Measurements from ENCODE around the gene GDPD3. TPM values are rescaled to one million over a fixed set of nuclear protein-coding genes. Genes with fewer than 3 reads are reported as not detected.
"Not testable (repeated sequence)": the region's sequence is repeated elsewhere in the genome, so short reads cannot be mapped to it uniquely, and the experiment has no call there.

Gene GDPD3
- total RNA-seq, 1 experiment from 2014 or later: 0.43 TPM

DNA sequence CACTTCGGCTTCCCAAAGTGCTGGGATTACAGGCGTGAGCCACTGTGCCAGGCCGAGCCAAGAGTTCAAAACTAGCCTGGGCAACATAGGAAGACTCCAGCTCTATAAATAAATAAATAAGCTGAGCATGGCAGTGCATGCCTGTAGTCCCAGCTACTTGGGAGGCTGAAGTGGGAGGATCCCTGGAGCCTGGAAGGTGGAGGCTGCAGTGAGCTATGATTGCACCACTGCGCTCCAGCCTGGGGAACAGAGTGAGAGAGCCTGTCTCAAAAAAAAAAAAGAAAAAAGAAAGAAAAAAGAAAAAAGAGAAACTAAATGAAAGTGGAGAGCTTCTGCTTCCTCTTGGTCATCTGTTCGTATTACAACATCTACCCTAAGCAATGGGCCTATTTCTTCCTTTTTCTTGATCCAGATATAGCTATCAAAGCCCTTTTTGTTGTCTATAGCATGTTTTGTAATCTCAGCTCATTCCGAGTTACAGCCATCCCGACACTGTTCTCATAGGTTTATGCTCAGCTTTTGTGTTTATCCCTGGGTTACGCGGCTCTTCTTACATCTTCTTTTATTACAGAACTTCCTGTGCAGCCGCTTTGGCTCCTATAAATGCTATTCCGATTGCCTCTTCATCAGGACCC, 23.8 kb upstream of the GDPD3 start:
- no peak for DNase-seq
- Histone ChIP-seq H3K36me3 (no peaks in the 10 kb centered on the region), H3K9me3 (no peaks in the 10 kb centered on the region), H3K4me3 (no peak overlapping the region), H3K27me3 (no peaks in the 10 kb centered on the region)

DNA sequence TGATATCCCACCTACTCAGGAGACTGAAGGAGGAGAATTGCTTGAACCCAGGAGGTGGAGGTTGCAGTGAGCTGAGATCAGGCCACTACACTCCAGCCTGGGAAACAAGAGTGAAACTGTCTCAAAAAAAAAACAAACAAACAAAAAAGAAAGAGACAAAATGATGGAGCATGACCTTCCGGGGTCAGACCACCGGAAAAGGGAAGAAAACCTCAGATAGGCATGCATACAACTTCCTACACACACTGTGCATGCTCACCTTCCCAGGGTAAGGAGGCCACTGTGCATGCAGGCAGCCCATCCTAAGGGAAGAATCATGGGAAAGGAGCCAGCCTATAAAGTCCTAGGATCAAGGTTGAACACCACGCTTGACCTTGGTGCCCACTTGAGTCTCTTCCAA, 19.3 kb upstream of the GDPD3 start:
- peaks cover 9% of the 10 kb centered on the region for H3K9me3 ChIP-seq
- H3K4me3 ChIP-seq: no peak overlapping the region
- H3K36me3 ChIP-seq: no peaks in the 10 kb centered on the region
- no peaks in the 10 kb centered on the region for H3K27me3 ChIP-seq
- DNase-seq: no peak

DNA sequence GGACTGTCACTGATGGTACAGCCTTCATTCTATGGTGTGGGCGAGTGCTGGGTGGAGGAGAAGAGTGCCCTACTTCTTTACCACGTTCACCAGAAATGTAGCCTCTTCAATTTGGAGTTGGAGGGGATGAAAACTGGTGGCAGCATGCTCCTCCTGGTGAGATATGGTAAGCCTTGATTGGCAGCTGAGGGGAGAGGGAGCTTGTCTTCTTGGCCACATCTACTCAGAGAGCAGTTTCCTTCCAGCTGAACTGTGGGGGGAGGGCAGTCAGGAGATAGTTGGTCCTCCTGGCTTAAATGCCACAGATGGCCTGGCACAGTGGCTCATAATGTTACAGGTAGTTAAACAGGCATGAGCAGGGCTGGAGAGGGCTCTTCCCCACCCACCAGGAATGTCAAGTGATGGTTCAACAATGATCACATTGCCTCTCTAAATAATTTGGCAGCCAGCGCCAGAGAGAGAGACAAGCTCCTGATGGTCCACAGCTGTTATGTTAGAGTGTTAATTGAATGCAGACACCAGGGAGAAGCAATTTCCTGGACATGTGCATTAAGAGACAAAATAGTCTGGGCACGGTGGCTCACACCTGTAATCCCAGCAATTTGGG, 18.6 kb upstream of the GDPD3 start:
- DNase-seq: no peak
- peaks cover 9% of the 10 kb centered on the region for H3K9me3 ChIP-seq
- no peaks in the 10 kb centered on the region for H3K36me3 ChIP-seq
- no peaks in the 10 kb centered on the region for H3K27me3 ChIP-seq
- H3K4me3 ChIP-seq: no peak overlapping the region

DNA sequence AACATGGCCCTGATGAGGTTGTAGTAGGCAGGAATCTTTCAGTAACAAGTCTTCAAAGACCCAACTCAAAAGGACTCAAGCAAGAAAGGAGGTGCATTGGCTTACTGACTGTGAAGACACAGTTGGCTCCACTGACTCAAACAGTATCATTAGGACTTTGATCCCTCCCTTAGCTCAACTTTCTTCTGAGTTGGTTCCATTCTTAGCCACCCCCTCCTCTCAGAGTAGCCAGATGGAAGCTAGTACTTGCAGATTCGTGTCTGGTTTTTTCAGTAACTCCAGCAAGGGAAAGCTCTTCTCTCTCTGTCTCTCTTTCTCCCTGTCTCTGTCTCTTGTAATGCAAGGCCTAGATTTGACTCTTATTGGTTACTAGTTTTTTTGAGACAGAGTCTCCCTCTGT, 14.7 kb upstream of the GDPD3 start:
- DNase-seq: no peak
- H3K27me3 ChIP-seq: no peaks in the 10 kb centered on the region

DNA sequence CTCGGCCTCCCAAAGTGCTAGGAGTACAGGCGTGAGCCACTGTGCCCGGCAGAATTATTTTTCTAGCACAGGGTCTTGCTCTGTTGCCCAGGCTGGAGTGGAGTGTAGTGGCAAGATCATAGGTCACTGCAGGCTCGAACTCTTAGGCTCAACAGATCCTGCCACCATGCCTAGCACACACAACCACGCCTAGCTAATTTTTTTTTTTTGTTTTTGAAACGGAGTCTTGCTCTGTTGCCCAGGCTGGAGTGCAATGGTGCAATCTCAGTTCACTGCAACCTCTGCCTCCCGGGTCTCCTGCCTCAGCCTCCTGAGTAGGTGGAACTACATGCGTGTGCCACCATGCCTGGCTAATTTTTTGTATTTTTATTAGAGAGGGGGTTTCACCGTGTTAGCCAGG, 12.4 kb upstream of the GDPD3 start:
- not testable (repeated sequence) for H3K4me3 ChIP-seq, H3K9me3 ChIP-seq, DNase-seq, H3K36me3 ChIP-seq, H3K27me3 ChIP-seq

More for the DNA sequence above, 14.7 kb upstream of the GDPD3 start:
- Histone ChIP-seq H3K36me3 (no peaks in the 10 kb centered on the region), H3K9me3 (peaks cover 9% of the 10 kb centered on the region), H3K4me3 (no peak overlapping the region)

DNA sequence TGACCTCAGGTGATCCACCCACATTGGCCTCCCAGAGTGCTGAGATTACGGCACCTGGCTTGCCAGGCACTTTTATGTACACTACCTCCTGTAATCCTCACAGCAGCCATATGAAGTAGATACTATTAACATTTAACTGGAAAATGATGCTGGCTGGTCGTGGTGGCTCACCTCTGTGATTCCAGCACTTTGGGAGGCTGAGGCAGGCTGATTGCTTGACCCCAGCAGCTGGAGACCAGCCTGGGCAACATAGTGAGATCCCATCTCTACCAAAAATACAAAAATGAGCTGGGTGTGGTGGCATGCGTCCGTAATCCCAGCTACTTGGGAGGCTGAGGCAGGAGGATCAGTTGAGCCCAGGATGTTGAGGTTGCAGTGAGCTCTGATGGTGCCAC, 11.6 kb upstream of the GDPD3 start:
- no peaks in the 10 kb centered on the region for H3K9me3 ChIP-seq
- H3K36me3 ChIP-seq: no peaks in the 10 kb centered on the region
- no peak for DNase-seq
- no peaks in the 10 kb centered on the region for H3K27me3 ChIP-seq
- no peak overlapping the region for H3K4me3 ChIP-seq

DNA sequence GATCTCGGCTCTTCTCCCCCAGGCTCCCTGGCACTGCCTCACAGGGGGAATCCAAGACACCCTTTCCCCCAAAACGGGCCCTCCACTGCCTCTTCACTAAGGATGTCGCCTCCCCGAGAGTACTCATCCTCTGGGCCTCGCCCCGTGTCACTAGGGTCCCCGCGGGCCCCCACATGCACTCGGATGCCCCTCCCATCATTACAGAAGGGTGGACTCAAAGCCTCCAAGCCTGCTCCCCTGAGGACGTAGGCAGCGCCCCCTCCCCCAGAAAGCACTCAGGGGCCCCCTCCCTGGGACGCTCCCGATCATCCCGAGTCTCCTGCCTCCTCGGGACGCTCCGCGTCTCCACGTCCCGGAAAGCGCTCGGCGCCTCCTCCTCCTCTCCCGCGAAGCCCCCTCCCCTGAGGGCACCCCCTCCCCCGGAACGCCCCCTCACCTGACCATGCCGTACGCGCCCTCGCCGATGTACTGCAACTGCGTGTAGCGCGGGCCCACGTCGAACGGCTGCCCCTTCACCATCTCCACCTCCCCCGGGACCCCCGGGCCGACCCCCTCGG, 9.3 kb upstream of the GDPD3 start:
- Histone ChIP-seq H3K9me3 (no peaks in the 10 kb centered on the region), H3K27me3 (no peaks in the 10 kb centered on the region), H3K4me3 (peak overlapping the region; percentile 54), H3K36me3 (no peaks in the 10 kb centered on the region)
- no peak for DNase-seq

DNA sequence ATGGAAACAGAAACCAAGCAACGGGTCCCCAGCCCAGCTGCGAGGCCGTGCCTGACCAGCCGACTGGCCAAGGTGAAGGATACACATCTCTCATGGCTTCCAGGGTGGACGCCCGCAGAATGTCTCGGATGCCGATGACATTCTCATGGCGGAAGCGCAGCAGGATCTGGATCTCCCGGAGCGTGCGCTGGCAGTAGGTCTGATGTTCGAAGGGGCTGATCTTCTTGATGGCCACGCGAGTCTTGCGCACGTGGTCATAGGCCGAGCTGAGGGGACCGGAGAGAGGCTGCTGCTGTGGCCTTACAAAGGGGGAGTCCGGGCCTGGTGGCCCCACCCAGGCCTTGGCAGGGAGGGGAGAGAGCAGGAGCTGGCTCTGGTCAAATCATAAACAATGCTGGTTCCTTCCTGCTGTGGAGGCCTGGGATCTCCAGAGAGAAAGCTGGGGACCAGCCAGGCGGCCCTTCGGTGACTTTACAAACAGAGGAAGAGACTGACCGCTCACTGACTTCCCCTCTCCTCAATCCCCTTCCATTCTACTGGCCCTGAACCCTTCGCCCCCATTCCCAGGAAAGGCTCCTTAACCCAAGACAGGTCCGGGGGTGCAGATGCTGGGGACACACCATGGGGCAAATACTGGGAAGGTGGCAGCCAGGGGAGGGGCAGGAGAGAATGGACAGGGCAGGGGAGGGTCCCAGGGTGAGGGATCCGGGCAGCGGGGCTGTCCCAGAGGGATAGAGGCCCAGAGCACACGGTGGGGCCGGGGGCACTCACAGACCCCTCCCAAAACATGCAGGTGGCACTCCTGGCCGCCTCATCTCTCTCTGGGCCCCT, 8.6 kb upstream of the GDPD3 start:
- Histone ChIP-seq H3K4me3 (peak overlapping the region; percentile 54), H3K27me3 (no peaks in the 10 kb centered on the region), H3K9me3 (no peaks in the 10 kb centered on the region), H3K36me3 (no peaks in the 10 kb centered on the region; the same call in 1 of the 2 replicates)
- DNase-seq: no peak

DNA sequence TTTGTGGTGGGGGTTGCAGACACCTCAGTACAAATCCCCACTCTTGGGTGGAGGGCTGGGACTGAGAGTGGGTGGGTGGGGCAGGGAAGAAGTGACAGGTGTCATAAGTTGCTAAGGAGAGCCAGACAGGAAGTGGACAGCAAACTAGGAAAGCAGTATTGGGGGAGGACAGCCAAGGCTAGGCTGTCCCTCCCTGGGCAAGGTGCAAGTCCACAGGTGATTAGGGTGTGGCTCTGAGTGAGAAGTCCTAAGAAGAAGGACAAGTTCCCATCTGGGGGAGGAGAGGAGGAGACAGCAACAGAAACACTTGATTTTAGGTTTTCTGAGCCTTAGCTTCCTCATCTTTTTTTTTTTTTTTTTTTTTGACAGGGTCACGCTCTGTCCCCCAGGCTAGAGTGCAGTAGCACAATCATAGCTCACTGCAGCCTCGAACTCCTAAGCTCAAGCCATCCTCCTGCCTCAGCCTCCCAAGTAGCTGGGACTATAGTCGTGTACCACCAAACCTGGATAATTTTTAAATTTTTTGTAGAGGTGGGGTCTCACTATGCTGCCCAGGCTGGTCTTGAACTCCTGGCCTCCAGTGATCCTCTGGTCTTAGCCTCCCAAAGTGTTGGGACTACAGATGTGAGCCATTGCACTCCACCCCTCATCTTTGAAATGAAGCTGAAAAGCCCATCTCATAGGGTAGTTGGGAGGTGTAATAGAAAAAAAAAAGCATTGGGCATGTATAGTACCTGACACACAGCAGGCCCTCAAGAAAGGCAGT, 7.2 kb upstream of the GDPD3 start:
- H3K9me3 ChIP-seq: no peaks in the 10 kb centered on the region
- no peak for DNase-seq
- no peaks in the 10 kb centered on the region; the same call in 1 of the 2 replicates for H3K36me3 ChIP-seq
- H3K27me3 ChIP-seq: no peaks in the 10 kb centered on the region
- no peak overlapping the region for H3K4me3 ChIP-seq

DNA sequence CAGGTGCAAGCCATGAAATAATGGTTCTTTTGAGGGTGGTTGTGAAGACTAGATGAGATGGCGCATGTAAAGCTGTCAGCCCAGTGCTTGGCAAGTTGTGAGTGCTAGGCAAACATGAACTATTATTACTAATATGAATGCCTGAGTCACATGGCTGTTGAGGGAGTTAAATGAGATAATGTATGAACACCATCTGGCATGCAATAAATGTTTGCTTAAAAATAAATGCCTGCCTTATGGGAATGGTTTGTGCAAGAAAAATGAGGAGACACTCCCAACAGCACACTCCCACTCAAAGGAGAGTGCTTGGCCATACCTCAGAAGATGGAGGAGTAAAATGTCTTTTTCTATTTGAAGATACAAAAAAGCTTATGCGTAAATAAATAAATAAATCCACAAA, 6.1 kb upstream of the GDPD3 start:
- no peak for DNase-seq
- Histone ChIP-seq H3K27me3 (no peaks in the 10 kb centered on the region), H3K36me3 (no peaks in the 10 kb centered on the region; the same call in 1 of the 2 replicates), H3K4me3 (no peak overlapping the region), H3K9me3 (no peaks in the 10 kb centered on the region)

DNA sequence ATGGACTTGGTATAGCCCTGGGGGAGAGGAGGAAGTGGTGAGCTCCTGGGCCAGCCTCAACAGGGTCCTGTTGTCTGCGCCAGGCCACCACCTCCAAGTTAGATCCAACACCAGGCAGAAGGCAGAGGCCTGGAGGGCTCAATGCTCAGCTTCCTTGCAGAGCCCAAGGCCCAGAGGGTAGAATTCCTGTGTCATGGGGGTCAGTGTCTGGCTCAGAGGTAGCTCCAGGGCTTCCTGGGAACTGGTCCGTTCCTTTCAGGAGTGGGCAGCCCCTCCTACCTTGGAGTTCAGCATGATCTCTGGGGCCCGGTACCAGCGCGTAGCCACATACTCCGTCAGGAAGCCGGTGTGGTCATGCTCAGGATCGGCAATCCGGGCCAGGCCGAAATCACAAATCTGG, 4.4 kb upstream of the GDPD3 start:
- DNase-seq: no peak

DNA sequence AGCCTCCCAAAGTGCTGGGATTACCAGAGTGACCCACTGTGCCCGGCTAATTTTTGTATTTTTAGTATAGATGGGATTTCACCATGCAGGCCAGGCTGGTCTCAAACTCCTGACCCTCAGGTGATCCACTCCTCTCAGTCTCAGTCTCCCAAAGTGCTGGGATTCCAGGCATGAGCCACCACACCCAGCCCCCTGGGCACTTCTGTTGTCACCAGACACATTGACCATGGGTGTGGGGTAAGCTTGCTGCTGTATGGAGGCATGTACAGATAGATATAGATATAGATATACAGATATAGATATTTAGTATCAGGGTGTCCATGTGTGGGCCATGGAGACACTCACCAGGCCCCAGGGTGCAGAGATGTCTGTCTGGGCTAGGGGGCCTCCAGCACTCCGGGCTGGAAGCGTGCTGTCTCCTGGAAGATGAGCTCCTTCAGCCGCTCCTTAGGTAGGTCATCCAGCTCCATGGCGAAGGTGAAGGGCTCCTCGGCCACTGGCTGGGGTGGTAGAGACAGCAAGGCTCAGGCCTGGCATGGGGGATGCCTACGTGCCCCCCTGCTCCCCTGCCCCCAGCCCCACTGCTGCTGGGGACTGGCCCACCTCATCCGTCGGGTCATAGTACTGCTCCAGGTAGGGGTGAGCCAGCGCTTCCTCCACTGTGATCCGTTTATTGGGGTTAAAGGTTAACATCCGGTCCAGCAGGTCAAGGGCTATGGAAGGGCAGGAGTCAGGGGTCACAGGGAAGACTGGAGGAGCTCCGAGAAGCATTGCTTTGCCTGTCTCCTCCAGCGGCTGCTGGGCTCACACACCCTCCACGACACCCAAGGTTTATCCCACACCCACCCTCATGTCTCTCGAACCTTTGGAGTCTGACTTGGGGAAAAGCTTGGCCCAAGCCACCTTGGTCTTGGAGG, 3.2 kb upstream of the GDPD3 start:
- no peak for DNase-seq
- no peak overlapping the region for H3K4me3 ChIP-seq
- no peaks in the 10 kb centered on the region for H3K9me3 ChIP-seq
- peaks cover 5% of the 10 kb centered on the region; the same call in 1 of the 2 replicates for H3K36me3 ChIP-seq
- no peaks in the 10 kb centered on the region for H3K27me3 ChIP-seq

More for the DNA sequence above, 4.4 kb upstream of the GDPD3 start:
- no peaks in the 10 kb centered on the region for H3K9me3 ChIP-seq
- no peak overlapping the region for H3K4me3 ChIP-seq
- H3K27me3 ChIP-seq: no peaks in the 10 kb centered on the region
- H3K36me3 ChIP-seq: no peaks in the 10 kb centered on the region; the same call in 1 of the 2 replicates

DNA sequence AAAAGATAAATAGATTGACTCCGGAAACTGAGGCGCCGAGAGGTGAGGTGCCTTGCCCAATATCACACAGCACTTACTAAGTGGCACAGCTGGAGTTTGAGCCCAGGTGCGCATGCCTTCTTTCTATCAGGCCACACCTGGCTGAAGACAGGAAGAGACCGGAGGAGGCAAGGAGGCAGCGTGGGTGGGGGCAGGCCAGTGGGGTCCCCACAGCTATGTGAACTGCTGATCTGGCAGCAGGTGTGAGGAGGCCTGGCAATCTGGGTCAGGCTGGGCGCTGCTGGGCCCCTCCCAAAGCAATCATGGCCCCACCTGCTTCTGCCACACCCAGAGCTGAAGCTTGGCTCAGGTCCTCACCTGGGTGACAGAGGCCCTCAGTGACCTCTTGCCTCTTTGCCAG, 1.9 kb upstream of the GDPD3 start:
- no peak for DNase-seq
- Histone ChIP-seq H3K9me3 (no peaks in the 10 kb centered on the region), H3K27me3 (no peaks in the 10 kb centered on the region), H3K36me3 (peaks cover 5% of the 10 kb centered on the region; the same call in 1 of the 2 replicates), H3K4me3 (no peak overlapping the region)

DNA sequence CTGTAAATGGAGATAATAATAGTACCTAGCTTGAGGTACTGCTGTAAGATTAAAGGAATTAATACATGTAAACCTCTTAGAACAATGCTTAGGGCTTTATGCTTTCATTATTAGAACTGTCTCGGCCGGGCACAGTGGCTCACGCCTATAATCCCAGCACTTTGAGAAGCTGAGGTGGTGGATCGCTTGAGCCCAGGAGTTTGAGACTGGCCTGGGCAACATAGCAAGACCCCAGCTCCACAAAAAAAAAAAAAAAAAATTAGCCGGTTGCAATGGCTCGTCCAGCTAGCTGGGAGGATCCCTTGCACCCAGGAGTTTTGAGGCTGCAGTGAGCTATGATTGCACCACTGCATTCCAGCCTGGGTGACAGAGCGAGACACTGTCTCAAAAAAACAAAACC, 1.5 kb upstream of the GDPD3 start:
- H3K4me3 ChIP-seq, H3K27me3 ChIP-seq: not testable (repeated sequence)

DNA sequence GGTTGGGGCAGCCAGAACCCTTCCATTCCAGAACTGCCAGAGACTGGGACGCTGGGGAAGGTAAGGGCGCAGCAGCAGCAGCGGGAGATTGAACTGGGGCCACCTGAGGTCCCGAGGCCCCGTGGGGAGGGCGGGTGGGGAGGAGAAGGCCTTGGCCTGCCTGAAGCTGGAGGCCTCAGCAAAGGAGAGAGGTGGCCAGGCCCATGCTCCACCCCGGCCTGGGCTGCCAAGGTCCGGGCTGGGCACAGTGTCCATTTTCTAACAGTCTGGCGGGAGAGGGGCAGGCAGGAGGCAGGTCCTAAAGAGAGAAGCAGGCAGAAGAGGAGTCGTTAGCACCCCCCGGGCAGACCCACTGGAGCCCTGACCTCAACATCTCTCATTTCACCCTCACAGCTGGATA, 1.1 kb upstream of the GDPD3 start:
- no peak for DNase-seq
- no peaks in the 10 kb centered on the region for H3K9me3 ChIP-seq
- no peaks in the 10 kb centered on the region for H3K27me3 ChIP-seq
- peaks cover 5% of the 10 kb centered on the region; the same call in 1 of the 2 replicates for H3K36me3 ChIP-seq
- H3K4me3 ChIP-seq: no peak overlapping the region

More for the DNA sequence above, 1.5 kb upstream of the GDPD3 start:
- not testable (repeated sequence) for H3K36me3 ChIP-seq, DNase-seq, H3K9me3 ChIP-seq

All from MG63 (cell line).